Endothelial cell of umbilical vein (primary cell): Measurements from ENCODE around the gene STK24. TPM values are rescaled to one million over a fixed set of nuclear protein-coding genes. Genes with fewer than 3 reads are reported as not detected.

Source experiments
- BruUV-seq: library from RNA; stranded (reverse); fragments of 400-500 nt; replicated peaks from 2 replicates; lab custom pipeline; 2021; lab: Mats Ljungman, UMichigan
- CTCF ChIA-PET: fragments of 300-600, 350-600 bp; sonication (Branson Sonifier 250); formaldehyde crosslinking; loops from one replicate; lab custom pipeline; 2021; ENCODE audit warnings: antibody characterized with exemption, inconsistent platforms; lab: Charles Lee
- POLR2A ChIA-PET: fragments of 300-600, 350-600 bp; sonication (Branson Sonifier 250); formaldehyde crosslinking; loops from one replicate; lab custom pipeline; 2021; ENCODE audit warnings: antibody characterized with exemption, inconsistent platforms; lab: Charles Lee
- DNase-seq: peaks from one replicate; pipeline ENCODE4 v3.0.0-alpha.2; 2011; ENCODE audit warnings: low read depth, low spot score
- FAIRE-seq: peaks from 2 replicates; lab custom pipeline; 2011; peaks lifted over from hg19 to GRCh38; lab: Jason Lieb, UNC
- H2AFZ ChIP-seq: 2 replicates; pipeline ENCODE4 v1.6.0; 2012; ENCODE audit warnings: low read depth, low read length, control low read depth, inconsistent platforms
- H3K27ac ChIP-seq: 2 replicates; pipeline ENCODE4 v1.5.1; 2011; ENCODE audit warnings: low read depth, mild to moderate bottlenecking, control low read depth, low read length, moderate library complexity; ENCODE audit not compliant: insufficient read depth
- H3K27me3 ChIP-seq, 2 experiments: 2 replicates each; pipeline versions ENCODE4 v1.6.0 to v1.6.1; 2011; ENCODE audit warnings: low read length in 2 of 2, mixed read lengths in 1 of 2; ENCODE audit not compliant: control insufficient read depth in 2 of 2, insufficient read depth in 2 of 2
- H3K36me3 ChIP-seq, 2 experiments: 2 replicates in 1 of 2; 3 replicates in 1 of 2; pipeline ENCODE4 v1.5.1; 2011; ENCODE audit warnings: low read length in 2 of 2, mild to moderate bottlenecking in 1 of 2, moderate library complexity in 1 of 2; ENCODE audit not compliant: control insufficient read depth in 2 of 2, insufficient read depth in 2 of 2; ENCODE audit errors: extremely low read depth in 1 of 2
- H3K4me1 ChIP-seq: 3 replicates; pipeline ENCODE4 v1.5.1; 2011; ENCODE audit warnings: mild to moderate bottlenecking, low read length; ENCODE audit not compliant: control insufficient read depth, insufficient read depth; ENCODE audit errors: extremely low read depth
- H3K4me2 ChIP-seq: 2 replicates; pipeline ENCODE4 v1.6.1; 2011; ENCODE audit warnings: low read length, control low read depth, mixed read lengths; ENCODE audit not compliant: insufficient read depth
- H3K4me3 ChIP-seq, 3 experiments: fragments of 200-600 bp in 1 of 3; sonication (generic), shearing (Covaris generic) in 1 of 3; replicated peaks in 1 of 3; 2 replicates each; pipeline ENCODE4 v1.5.1; 2011 to 2016; ENCODE audit warnings: control low read depth in 3 of 3, low read length in 3 of 3, mild to moderate bottlenecking in 2 of 3, inconsistent platforms in 1 of 3, low read depth in 1 of 3, moderate library complexity in 1 of 3; ENCODE audit not compliant: insufficient read depth in 1 of 3
- H3K79me2 ChIP-seq: 2 replicates; pipeline ENCODE4 v1.6.0; 2012; ENCODE audit warnings: low read length, inconsistent platforms; ENCODE audit not compliant: control insufficient read depth, insufficient read depth
- H3K9ac ChIP-seq: replicated peaks from 2 replicates; pipeline ENCODE3; 2011; ENCODE audit warnings: low read length, control low read depth; ENCODE audit not compliant: insufficient read depth; ENCODE audit errors: extremely low read depth
- H3K9me1 ChIP-seq: replicated peaks from 3 replicates; pipeline ENCODE4 v1.6.0; 2011; ENCODE audit warnings: mild to moderate bottlenecking, low read length; ENCODE audit not compliant: control insufficient read depth, insufficient read depth; ENCODE audit errors: extremely low read depth
- H3K9me3 ChIP-seq: replicated peaks from 2 replicates; pipeline ENCODE4 v1.5.1; 2012; ENCODE audit warnings: low read length, inconsistent platforms; ENCODE audit not compliant: control insufficient read depth, insufficient read depth
- H4K20me1 ChIP-seq: replicated peaks from 2 replicates; pipeline ENCODE3; 2011; ENCODE audit warnings: mild to moderate bottlenecking, low read length; ENCODE audit not compliant: control insufficient read depth, insufficient read depth; ENCODE audit errors: extremely low read depth
- CTCF ChIP-seq, 2 donors: IDR thresholded peaks; 1 replicate in 1 of 2; 2 replicates in 1 of 2; pipeline ENCODE4 v1.5.1; 2011; ENCODE audit warnings: low read length in 2 of 2, mild to moderate bottlenecking in 2 of 2, moderate library complexity in 2 of 2, control low read depth in 1 of 2, inconsistent platforms in 1 of 2, low read depth in 1 of 2; ENCODE audit not compliant: insufficient read depth in 1 of 2; ENCODE audit errors: extremely low read depth in 1 of 2
- EZH2 ChIP-seq: IDR thresholded peaks from 2 replicates; pipeline ENCODE4 v1.6.1; 2012; ENCODE audit warnings: borderline replicate concordance, low read depth, mild to moderate bottlenecking, moderate library complexity, low read length, inconsistent platforms; ENCODE audit not compliant: severe bottlenecking
- FOS ChIP-seq: IDR thresholded peaks from 2 replicates; pipeline ENCODE4 v1.6.1; 2011; ENCODE audit warnings: mild to moderate bottlenecking, low read length, moderate library complexity, borderline replicate concordance; ENCODE audit not compliant: insufficient read depth
- GATA2 ChIP-seq: IDR thresholded peaks from 2 replicates; pipeline ENCODE4 v1.7.0; 2011; ENCODE audit warnings: low read depth, mild to moderate bottlenecking, moderate library complexity, mixed read lengths, low read length; ENCODE audit not compliant: insufficient read length, insufficient read depth
- JUN ChIP-seq: IDR thresholded peaks from 2 replicates; pipeline ENCODE4 v1.6.1; 2011; ENCODE audit warnings: borderline replicate concordance, low read depth; ENCODE audit not compliant: insufficient read length, insufficient read depth
- MAX ChIP-seq: IDR thresholded peaks from 2 replicates; pipeline ENCODE4 v1.6.1; 2011; ENCODE audit not compliant: insufficient read depth, insufficient read length
- MYC ChIP-seq: IDR thresholded peaks from one replicate; pipeline ENCODE4 v1.6.1; 2011; ENCODE audit warnings: mild to moderate bottlenecking, low read depth, low read length
- POLR2A ChIP-seq: IDR thresholded peaks from 2 replicates; pipeline ENCODE4 v1.6.1; 2012; ENCODE audit warnings: low read depth, mild to moderate bottlenecking, control low read depth, low read length
- POLR2AphosphoS5 ChIP-seq: IDR thresholded peaks from 2 replicates; pipeline ENCODE4 v1.6.1; 2012; ENCODE audit warnings: low read depth, mild to moderate bottlenecking, control low read depth, low read length, moderate library complexity; ENCODE audit not compliant: insufficient read depth
- dilution Hi-C: fragments of 300-500 bp; cut with MboI; formaldehyde crosslinking; loops from one replicate; pipeline ENCODE4 v1.15.0; 2019; ENCODE audit warnings: low sequenced_read_pairs; ENCODE audit not compliant: extremely low pct_ligation_motif_present
- intact Hi-C: fragments of 100-400 bp; cut with micrococcal nuclease; formaldehyde crosslinking; loops from one replicate; pipeline ENCODE4 v1.10.0; 2022
- polyA plus RNA-seq, 4 experiments: library from polyadenylated mRNA; depleted of rRNA in 3 of 4; stranded (reverse) in 3 of 4; unstranded in 1 of 4; fragments of >200 nt; gene quantifications; 2 replicates each; pipeline versions ENCODE4 v1.2.1 to v1.2.3, GENCODE V29; 2011 to 2012; ENCODE audit warnings: missing spikeins in 1 of 4
- total RNA-seq: library from RNA; stranded (reverse); gene quantifications from 2 replicates; pipeline ENCODE4 v1.2.3, GENCODE V29; 2021

The STK24 gene
- total and polyA plus RNA-seq, 2 donors (not counting 3 experiments of a cell fraction or from before 2014, with no cell fraction given) = 43.3 to 100 TPM

DNA sequence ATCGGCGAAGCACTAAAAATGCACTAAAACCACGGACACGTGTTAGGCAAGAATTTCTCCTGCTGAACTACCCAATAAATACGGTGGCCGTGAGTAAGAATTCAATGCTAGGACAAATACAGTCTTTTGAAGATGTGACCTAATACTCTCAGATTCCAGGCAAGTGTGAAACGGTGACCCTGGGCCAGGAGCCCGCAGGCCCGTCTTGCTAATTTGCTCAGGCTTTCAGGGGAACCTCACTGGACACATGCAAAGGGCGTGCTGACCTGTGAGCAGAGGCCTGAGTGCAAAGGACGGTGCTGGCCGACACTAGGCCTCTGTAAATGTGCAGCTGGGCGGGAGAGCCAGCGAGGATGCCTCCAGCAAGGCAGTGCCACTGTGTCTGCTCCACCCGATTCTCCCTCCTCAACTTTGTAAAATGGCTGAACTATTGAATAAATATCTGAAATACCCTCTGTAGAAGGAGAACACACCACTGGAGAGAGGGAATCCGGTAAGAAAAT is 70.1 kb downstream of the STK24 start:
- peaks cover 78% of the 10 kb centered on the region for H3K4me1 ChIP-seq
- ChIA-PET POLR2A (interaction anchor here (1.1 to 1.6 kb wide), 2 partner anchors 22 to 30 kb away, joined by 3 to 4 read pairs; no protein-coding TSS in a partner anchor), CTCF (interaction anchor here (0.7 to 4.0 kb wide), 10 partner anchors 10 to 146 kb away, joined by 3 to 26 read pairs (median 4); no protein-coding TSS in a partner anchor)
- H3K9me1 ChIP-seq = no peaks in the 10 kb centered on the region
- H2AFZ ChIP-seq = no peak overlapping the region
- H3K27ac ChIP-seq = peak overlapping the region; percentile 95
- no peaks in the 10 kb centered on the region for H4K20me1 ChIP-seq
- FAIRE-seq (no peak), DNase-seq (no peak)
- H3K36me3 ChIP-seq = peaks cover 0 to 2% of the 10 kb centered on the region in 2 experiments
- H3K79me2 ChIP-seq = peaks cover 81% of the 10 kb centered on the region
- no peaks in the 10 kb centered on the region for H3K9me3 ChIP-seq
- BruUV-seq = no TSS peak
- peak overlapping the region; percentile 67 for H3K4me2 ChIP-seq
- intact Hi-C loops (loop anchor here (1.0 to 2.0 kb wide), 3 partner anchors 22 to 60 kb away; no protein-coding TSS in a partner anchor), dilution Hi-C loops (loop anchor here (10.0 kb wide), 1 partner anchor 78 kb away; no protein-coding TSS in a partner anchor)
- TF ChIP-seq CTCF (IDR thresholded peaks at IDR 0.05; ENCODE audit: extremely low read depth in 1 of 2, insufficient read depth in 1 of 2, low read depth in 1 of 2, low read length in 2 of 2) (no peak), GATA2 (no peak), MAX (no peak), POLR2A (no peak), MYC (no peak), JUN (no peak), FOS (no peak), POLR2AphosphoS5 (no peak), EZH2 (no peak)
- no peak overlapping the region for H3K4me3 ChIP-seq
- H3K9ac ChIP-seq = peak overlapping the region; percentile 52
- no peaks in the 10 kb centered on the region for H3K27me3 ChIP-seq
